GM12878 (cell line): ENCODE measurements around the gene NTM. TPM values are rescaled to one million over a fixed set of nuclear protein-coding genes. Genes with fewer than 3 reads are reported as not detected.

ENCODE experiments used
- CBX3 ChIP-seq: fragments of 200-600 bp; sonication (generic); IDR thresholded peaks from 2 replicates; pipeline ENCODE4 v1.6.1; 2016; ENCODE audit warnings: low read depth, borderline replicate concordance
- CEBPZ ChIP-seq: fragments of 150-350 bp; IDR thresholded peaks from 2 replicates; pipeline ENCODE4 v1.6.1; 2016; ENCODE audit warnings: low read depth, low read length
- CHD4 ChIP-seq: fragments of 200-600 bp; sonication (generic); IDR thresholded peaks from 2 replicates; pipeline ENCODE4 v1.6.1; 2016; ENCODE audit warnings: mild to moderate bottlenecking
- CUX1 ChIP-seq: IDR thresholded peaks from 2 replicates; pipeline ENCODE4 v1.6.1; 2012; ENCODE audit warnings: improper control_type of control experiment, low read depth, low read length; ENCODE audit not compliant: insufficient replicate concordance
- IKZF1 ChIP-seq: fragments of 450-650 bp; conservative IDR thresholded peaks from 2 replicates; pipeline ENCODE4 v1.6.1; 2017; ENCODE audit warnings: antibody characterized with exemption, mild to moderate bottlenecking
- MTA3 ChIP-seq: IDR thresholded peaks from 2 replicates; pipeline ENCODE4 v1.6.1; 2012; ENCODE audit warnings: low read length, inconsistent platforms, borderline replicate concordance
- NFYB ChIP-seq: IDR thresholded peaks from 2 replicates; pipeline ENCODE4 v1.6.1; 2011; ENCODE audit warnings: low read depth, mild to moderate bottlenecking, low read length, improper control_type of control experiment, moderate library complexity; ENCODE audit not compliant: insufficient read depth
- PML ChIP-seq: IDR thresholded peaks from 2 replicates; pipeline ENCODE4 v1.6.1; 2012; ENCODE audit warnings: low read length, inconsistent platforms
- RUNX3 ChIP-seq: IDR thresholded peaks from 2 replicates; pipeline ENCODE4 v1.6.1; 2012; ENCODE audit warnings: low read length, inconsistent platforms
- SMAD1 ChIP-seq: fragments of 450-650 bp; IDR thresholded peaks from 2 replicates; pipeline ENCODE4 v1.6.1; 2018; ENCODE audit warnings: mild to moderate bottlenecking, low read depth; ENCODE audit not compliant: partially characterized antibody
- ZBTB11 ChIP-seq: fragments of 450-650 bp; formaldehyde crosslinking; IDR thresholded peaks from 2 replicates; pipeline ENCODE4 v1.5.0; 2022; ENCODE audit warnings: mild to moderate bottlenecking, missing genetic modification characterization
- ZBTB40 ChIP-seq: fragments of 450-650 bp; IDR thresholded peaks from 2 replicates; pipeline ENCODE4 v1.6.1; 2016; ENCODE audit warnings: mild to moderate bottlenecking, moderate library complexity, borderline replicate concordance
- ZNF274 ChIP-seq: IDR thresholded peaks from one replicate; pipeline ENCODE4 v1.8.0; 2011; ENCODE audit not compliant: insufficient read length, insufficient read depth
- polyA plus RNA-seq, 11 experiments: library from polyadenylated mRNA; depleted of rRNA in 4 of 11; unstranded in 6 of 11; stranded (reverse) in 5 of 11; fragments of >200 nt; fragmentation: Nextera tagmentation in 4 of 11; fragmentation: Illumina TruSeq in 1 of 11; extraction: Ambion mirVana in 4 of 11; extraction: Trizol in 1 of 11; gene quantifications; 1 replicate in 1 of 11; 2 replicates in 10 of 11; pipeline versions ENCODE4 v1.2.1 to v1.2.3, GENCODE V29; 2011 to 2016; ENCODE audit warnings: inconsistent platforms in 2 of 11, missing spikeins in 2 of 11, low read depth in 1 of 11
- total RNA-seq, 4 experiments: library from RNA; depleted of rRNA in 3 of 4; stranded (reverse); fragments of >200 nt in 3 of 4; fragmentation: Illumina TruSeq in 1 of 4; extraction: Trizol in 1 of 4; gene quantifications; 2 replicates each; pipeline versions ENCODE4 v1.2.1 to v1.2.3, GENCODE V29; 2013 to 2021

Gene NTM
- total and polyA plus RNA-seq, 10 of the 15 experiments (the other 5 are each of a cell fraction or from before 2014, with no cell fraction given), result not detected

- TF ChIP-seq CEBPZ (no peak), ZBTB40 (no peak), CHD4 (no peak), ZNF274 (no peak), IKZF1 (no peak), NFYB (no peak), RUNX3 (peak; percentile 88), CBX3 (no peak), SMAD1 (no peak), CUX1 (no peak), PML (no peak), MTA3 (peak; percentile 76; the same call in 1 of the 2 replicates), ZBTB11 (no peak)
Measured at GRCh38 chr11:132343445-132344175, 973.2 kb downstream of the NTM start (continued).
